Esophagus squamous epithelium (tissue), 4 donors: Measurements from ENCODE around the gene SLC27A6.

Experiments used
- CTCF ChIP-seq, 6 experiments: fragments of 450-650 bp in 4 of 6; fragments of 200-600 bp in 2 of 6; sonication (generic) in 2 of 6; IDR thresholded peaks; one replicate each; pipeline ENCODE4 v1.5.1; 2016 to 2019; ENCODE audit warnings: antibody characterized with exemption in 6 of 6, mild to moderate bottlenecking in 4 of 6, moderate library complexity in 4 of 6
- POLR2A ChIP-seq, 4 donors: fragments of 450-650 bp; IDR thresholded peaks; one replicate each; pipeline ENCODE4 v1.6.1; 2017; ENCODE audit warnings: antibody characterized with exemption in 4 of 4, mild to moderate bottlenecking in 4 of 4, moderate library complexity in 3 of 4

- no peak for TF ChIP-seq CTCF (IDR thresholded peaks at IDR 0.05)
- TF ChIP-seq POLR2A (IDR thresholded peaks at IDR 0.05) = no peak
These were observed 15.3 kb upstream of the SLC27A6 start for GRCh38 chr5:128949847-128950546.
